ENCODE results near the gene C12orf76.

C12orf76 gene

DNA sequence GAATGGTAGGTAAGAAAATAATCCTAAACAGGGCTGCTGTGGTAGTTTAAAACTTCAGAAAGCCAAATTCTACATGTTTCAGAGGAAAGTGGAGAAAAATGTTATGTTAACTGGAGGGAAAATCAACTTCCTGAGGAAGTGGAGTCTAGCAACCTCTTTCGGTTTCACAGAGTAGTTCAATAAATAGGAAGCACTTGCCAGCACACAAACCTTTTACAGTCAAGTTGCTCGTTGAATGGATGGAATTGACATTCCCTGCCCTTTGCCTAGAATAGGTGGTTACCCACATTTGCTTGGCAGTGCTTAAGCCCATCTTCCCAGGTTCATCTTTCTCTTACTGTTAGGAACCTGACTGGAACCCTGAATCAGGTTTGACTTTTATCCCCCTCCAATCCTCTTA, 33.2 kb downstream of the C12orf76 start:
- Histone ChIP-seq H3K4me1 (ENCODE audit: control insufficient read depth, insufficient read depth, low read length) (no peaks in the 10 kb centered on the region), H3K27ac (ENCODE audit: extremely low read depth, low read depth, low read length) (no peak overlapping the region), H3K4me3 (ENCODE audit: low read depth, low read length) (no peak overlapping the region), H3K9me3 (ENCODE audit: control insufficient read depth, insufficient read depth, low read depth, low read length) (no peaks in the 10 kb centered on the region), H3K36me3 (ENCODE audit: control insufficient read depth in 2 of 2, insufficient read depth in 1 of 2, low read length in 2 of 2) (peaks cover 20 to 66% of the 10 kb centered on the region in 2 experiments)
- TF ChIP-seq, protein P1, sequence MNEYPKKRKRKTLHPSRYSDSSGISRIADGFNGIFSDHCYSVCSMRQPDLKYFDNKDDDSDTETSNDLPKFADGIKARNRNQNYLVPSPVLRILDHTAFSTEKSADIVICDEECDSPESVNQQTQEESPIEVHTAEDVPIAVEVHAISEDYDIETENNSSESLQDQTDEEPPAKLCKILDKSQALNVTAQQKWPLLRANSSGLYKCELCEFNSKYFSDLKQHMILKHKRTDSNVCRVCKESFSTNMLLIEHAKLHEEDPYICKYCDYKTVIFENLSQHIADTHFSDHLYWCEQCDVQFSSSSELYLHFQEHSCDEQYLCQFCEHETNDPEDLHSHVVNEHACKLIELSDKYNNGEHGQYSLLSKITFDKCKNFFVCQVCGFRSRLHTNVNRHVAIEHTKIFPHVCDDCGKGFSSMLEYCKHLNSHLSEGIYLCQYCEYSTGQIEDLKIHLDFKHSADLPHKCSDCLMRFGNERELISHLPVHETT (tag by site-specific recombination; IDR thresholded peaks at IDR 0.05), result no peak
- TF ChIP-seq HOXD13 (CRISPR knock-in tag; IDR thresholded peaks at IDR 0.05; ENCODE audit: borderline replicate concordance) (no peak), ZNF555 (tag by site-specific recombination; conservative IDR thresholded peaks at IDR 0.05) (no peak), KLF1 (tag by site-specific recombination; IDR thresholded peaks at IDR 0.05) (no peak), ZNF19 (tag by site-specific recombination; IDR thresholded peaks at IDR 0.05; ENCODE audit: low read depth) (no peak)
- TF ChIP-seq, protein P2, sequence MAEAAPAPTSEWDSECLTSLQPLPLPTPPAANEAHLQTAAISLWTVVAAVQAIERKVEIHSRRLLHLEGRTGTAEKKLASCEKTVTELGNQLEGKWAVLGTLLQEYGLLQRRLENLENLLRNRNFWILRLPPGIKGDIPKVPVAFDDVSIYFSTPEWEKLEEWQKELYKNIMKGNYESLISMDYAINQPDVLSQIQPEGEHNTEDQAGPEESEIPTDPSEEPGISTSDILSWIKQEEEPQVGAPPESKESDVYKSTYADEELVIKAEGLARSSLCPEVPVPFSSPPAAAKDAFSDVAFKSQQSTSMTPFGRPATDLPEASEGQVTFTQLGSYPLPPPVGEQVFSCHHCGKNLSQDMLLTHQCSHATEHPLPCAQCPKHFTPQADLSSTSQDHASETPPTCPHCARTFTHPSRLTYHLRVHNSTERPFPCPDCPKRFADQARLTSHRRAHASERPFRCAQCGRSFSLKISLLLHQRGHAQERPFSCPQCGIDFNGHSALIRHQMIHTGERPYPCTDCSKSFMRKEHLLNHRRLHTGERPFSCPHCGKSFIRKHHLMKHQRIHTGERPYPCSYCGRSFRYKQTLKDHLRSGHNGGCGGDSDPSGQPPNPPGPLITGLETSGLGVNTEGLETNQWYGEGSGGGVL (tag by site-specific recombination; IDR thresholded peaks at IDR 0.05), result no peak
- CTCF ChIA-PET, result interaction anchor here (0.6 kb wide), 1 partner anchor 62 kb away, joined by 4 read pairs; no protein-coding TSS in a partner anchor
- POLR2A ChIA-PET, result no interaction called here

DNA sequence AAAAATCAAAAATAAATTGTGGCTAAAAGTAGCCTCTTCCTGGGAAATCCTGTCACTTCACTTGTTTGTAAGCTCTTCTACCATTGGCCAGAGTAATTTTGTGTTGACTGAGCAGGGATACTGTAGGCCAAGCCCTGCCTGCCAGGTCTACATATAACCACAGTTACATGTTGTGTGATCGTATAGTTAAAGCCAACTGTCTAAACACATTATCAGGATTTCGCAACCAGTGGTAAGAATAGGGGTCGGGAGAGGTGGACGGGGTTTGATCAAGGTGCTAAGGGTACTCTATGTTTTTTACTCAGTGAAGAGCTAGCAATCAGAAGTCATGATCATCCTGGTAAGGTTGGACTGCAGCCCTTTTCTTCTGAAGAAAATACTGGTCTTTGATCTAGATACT, 35.7 kb downstream of the C12orf76 start:
- TF ChIP-seq, protein P3, sequence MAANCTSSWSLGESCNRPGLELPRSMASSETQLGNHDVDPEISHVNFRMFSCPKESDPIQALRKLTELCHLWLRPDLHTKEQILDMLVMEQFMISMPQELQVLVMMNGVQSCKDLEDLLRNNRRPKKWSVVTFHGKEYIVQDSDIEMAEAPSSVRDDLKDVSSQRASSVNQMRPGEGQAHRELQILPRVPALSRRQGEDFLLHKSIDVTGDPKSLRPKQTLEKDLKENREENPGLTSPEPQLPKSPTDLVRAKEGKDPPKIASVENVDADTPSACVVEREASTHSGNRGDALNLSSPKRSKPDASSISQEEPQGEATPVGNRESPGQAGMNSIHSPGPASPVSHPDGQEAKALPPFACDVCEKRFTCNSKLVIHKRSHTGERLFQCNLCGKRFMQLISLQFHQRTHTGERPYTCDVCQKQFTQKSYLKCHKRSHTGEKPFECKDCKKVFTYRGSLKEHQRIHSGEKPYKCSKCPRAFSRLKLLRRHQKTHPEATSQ (tag by site-specific recombination; IDR thresholded peaks at IDR 0.05), result no peak
- TF ChIP-seq ZXDB (tag by site-specific recombination; IDR thresholded peaks at IDR 0.05) (no peak), YY2 (tag by site-specific recombination; IDR thresholded peaks at IDR 0.05) (no peak), ZNF701 (tag by site-specific recombination; IDR thresholded peaks at IDR 0.05) (no peak), SALL2 (tag by site-specific recombination; IDR thresholded peaks at IDR 0.05; ENCODE audit: borderline replicate concordance) (no peak), TCF7L2 (IDR thresholded peaks at IDR 0.05; ENCODE audit: borderline replicate concordance, low read depth, low read length) (no peak), ZNF10 (tag by site-specific recombination; IDR thresholded peaks at IDR 0.05) (no peak), ZNF266 (tag by site-specific recombination; IDR thresholded peaks at IDR 0.05; ENCODE audit: low read depth) (no peak), YY1 (tag by site-specific recombination; IDR thresholded peaks at IDR 0.05) (no peak), ZNF274 (IDR thresholded peaks at IDR 0.05; ENCODE audit: low read length) (no peak), ZNF274 (tag by site-specific recombination; IDR thresholded peaks at IDR 0.05; ENCODE audit: borderline replicate concordance) (no peak), ZNF202 (tag by site-specific recombination; IDR thresholded peaks at IDR 0.05; ENCODE audit: borderline replicate concordance) (no peak), ATF2 (tag by site-specific recombination; IDR thresholded peaks at IDR 0.05; ENCODE audit: low read depth) (no peak), ZNF26 (tag by site-specific recombination; IDR thresholded peaks at IDR 0.05) (no peak)
- TF ChIP-seq, protein P4, sequence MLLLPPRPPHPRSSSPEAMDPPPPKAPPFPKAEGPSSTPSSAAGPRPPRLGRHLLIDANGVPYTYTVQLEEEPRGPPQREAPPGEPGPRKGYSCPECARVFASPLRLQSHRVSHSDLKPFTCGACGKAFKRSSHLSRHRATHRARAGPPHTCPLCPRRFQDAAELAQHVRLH (tag by site-specific recombination; IDR thresholded peaks at IDR 0.05), result no peak
- TF ChIP-seq, protein P5, sequence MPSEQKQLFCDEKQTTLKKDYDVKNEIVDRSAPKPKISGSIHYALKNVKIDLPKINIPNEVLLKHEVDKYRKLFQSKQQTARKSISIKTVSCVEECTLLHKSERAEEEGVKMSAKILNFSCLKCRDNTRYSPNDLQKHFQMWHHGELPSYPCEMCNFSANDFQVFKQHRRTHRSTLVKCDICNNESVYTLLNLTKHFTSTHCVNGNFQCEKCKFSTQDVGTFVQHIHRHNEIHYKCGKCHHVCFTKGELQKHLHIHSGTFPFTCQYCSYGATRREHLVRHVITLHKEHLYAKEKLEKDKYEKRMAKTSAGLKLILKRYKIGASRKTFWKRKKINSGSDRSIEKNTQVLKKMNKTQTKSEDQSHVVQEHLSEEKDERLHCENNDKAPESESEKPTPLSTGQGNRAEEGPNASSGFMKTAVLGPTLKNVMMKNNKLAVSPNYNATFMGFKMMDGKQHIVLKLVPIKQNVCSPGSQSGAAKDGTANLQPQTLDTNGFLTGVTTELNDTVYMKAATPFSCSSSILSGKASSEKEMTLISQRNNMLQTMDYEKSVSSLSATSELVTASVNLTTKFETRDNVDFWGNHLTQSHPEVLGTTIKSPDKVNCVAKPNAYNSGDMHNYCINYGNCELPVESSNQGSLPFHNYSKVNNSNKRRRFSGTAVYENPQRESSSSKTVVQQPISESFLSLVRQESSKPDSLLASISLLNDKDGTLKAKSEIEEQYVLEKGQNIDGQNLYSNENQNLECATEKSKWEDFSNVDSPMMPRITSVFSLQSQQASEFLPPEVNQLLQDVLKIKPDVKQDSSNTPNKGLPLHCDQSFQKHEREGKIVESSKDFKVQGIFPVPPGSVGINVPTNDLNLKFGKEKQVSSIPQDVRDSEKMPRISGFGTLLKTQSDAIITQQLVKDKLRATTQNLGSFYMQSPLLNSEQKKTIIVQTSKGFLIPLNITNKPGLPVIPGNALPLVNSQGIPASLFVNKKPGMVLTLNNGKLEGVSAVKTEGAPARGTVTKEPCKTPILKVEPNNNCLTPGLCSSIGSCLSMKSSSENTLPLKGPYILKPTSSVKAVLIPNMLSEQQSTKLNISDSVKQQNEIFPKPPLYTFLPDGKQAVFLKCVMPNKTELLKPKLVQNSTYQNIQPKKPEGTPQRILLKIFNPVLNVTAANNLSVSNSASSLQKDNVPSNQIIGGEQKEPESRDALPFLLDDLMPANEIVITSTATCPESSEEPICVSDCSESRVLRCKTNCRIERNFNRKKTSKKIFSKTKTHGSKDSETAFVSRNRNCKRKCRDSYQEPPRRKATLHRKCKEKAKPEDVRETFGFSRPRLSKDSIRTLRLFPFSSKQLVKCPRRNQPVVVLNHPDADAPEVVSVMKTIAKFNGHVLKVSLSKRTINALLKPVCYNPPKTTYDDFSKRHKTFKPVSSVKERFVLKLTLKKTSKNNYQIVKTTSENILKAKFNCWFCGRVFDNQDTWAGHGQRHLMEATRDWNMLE (tag by site-specific recombination; conservative IDR thresholded peaks at IDR 0.05; ENCODE audit: low read depth), result no peak
- H3K4me1 ChIP-seq (ENCODE audit: control insufficient read depth, insufficient read depth, low read length), result no peaks in the 10 kb centered on the region
- ChIA-PET CTCF (interaction anchor here (0.9 kb wide), 2 partner anchors 12 to 419 kb away, joined by 3 to 5 read pairs; no protein-coding TSS in a partner anchor), POLR2A (no interaction called here)
- H3K4me3 ChIP-seq (ENCODE audit: low read depth, low read length), result no peak overlapping the region
- no peaks in the 10 kb centered on the region for H3K9me3 ChIP-seq (ENCODE audit: control insufficient read depth, insufficient read depth, low read depth, low read length)
- no peak overlapping the region for H3K27ac ChIP-seq (ENCODE audit: extremely low read depth, low read depth, low read length)
- peaks cover 18 to 41% of the 10 kb centered on the region in 2 experiments for H3K36me3 ChIP-seq (ENCODE audit: control insufficient read depth in 2 of 2, insufficient read depth in 1 of 2, low read length in 2 of 2)
